Measurements from ENCODE around the gene PLEK.

DNA sequence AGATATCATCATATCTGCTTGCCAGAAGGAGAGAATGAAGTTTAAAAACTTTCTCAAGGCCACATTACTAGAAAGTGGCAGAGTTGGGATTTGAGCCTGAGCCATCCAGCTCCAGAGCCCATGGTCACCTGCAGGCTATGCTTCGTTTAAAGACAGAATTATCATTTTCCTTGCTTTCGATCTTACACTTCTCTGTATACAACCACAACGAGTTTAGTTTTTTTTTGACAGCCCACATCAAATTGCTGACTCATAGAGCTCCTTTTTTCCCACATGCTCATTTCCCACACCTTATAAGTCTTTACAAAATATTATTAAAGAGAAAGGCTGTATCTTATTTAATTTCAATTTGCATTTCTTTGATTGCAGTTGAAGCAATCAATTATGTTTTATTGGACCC lies 6.5 kb downstream of the PLEK start:
- TF ChIP-seq, protein P1, sequence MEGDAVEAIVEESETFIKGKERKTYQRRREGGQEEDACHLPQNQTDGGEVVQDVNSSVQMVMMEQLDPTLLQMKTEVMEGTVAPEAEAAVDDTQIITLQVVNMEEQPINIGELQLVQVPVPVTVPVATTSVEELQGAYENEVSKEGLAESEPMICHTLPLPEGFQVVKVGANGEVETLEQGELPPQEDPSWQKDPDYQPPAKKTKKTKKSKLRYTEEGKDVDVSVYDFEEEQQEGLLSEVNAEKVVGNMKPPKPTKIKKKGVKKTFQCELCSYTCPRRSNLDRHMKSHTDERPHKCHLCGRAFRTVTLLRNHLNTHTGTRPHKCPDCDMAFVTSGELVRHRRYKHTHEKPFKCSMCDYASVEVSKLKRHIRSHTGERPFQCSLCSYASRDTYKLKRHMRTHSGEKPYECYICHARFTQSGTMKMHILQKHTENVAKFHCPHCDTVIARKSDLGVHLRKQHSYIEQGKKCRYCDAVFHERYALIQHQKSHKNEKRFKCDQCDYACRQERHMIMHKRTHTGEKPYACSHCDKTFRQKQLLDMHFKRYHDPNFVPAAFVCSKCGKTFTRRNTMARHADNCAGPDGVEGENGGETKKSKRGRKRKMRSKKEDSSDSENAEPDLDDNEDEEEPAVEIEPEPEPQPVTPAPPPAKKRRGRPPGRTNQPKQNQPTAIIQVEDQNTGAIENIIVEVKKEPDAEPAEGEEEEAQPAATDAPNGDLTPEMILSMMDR (IDR thresholded peaks at IDR 0.05) = no peak
- TF ChIP-seq POLR2A (IDR thresholded peaks at IDR 0.05) = no peak

Measured in heart left ventricle (tissue), 13 donors.